AG04450 (cell line): ENCODE results near the gene EPB41L2. TPM values are rescaled to one million over a fixed set of nuclear protein-coding genes. Genes with fewer than 3 reads are reported as not detected.

Source experiments
- CTCF ChIA-PET: fragments of 300-600, 350-600 bp; formaldehyde crosslinking; extraction: SDS; loops from one replicate; lab custom pipeline; 2022; ENCODE audit warnings: antibody characterized with exemption, inconsistent platforms; lab: Charles Lee
- POLR2A ChIA-PET: fragments of 350-600 bp; formaldehyde crosslinking; extraction: SDS; loops from one replicate; lab custom pipeline; 2021; ENCODE audit warnings: antibody characterized with exemption, inconsistent platforms; lab: Yijun Ruan, JAX
- DNase-seq: peaks from one replicate; pipeline ENCODE4 v3.0.0-alpha.2; 2011; ENCODE audit warnings: low read depth, low spot score
- H3K27ac ChIP-seq: one replicate; pipeline ENCODE4 v1.5.1; 2012; ENCODE audit warnings: low read depth, low read length, control low read depth
- H3K27me3 ChIP-seq: one replicate; pipeline ENCODE4 v1.6.0; 2012; ENCODE audit warnings: low read length; ENCODE audit not compliant: control insufficient read depth, insufficient read depth
- H3K4me3 ChIP-seq: 2 replicates; pipeline ENCODE4 v1.5.1; 2011; ENCODE audit warnings: mild to moderate bottlenecking, low read depth, low read length, control low read depth
- H3K9me3 ChIP-seq: 2 replicates; pipeline ENCODE4 v1.5.1; 2012; ENCODE audit warnings: low read length; ENCODE audit not compliant: control insufficient read depth, insufficient read depth
- polyA plus RNA-seq: library from polyadenylated mRNA; depleted of rRNA; stranded (reverse); fragments of >200 nt; gene quantifications from 2 replicates; pipeline ENCODE4 v1.2.3, GENCODE V29; 2011
- TF ChIP-seq, protein P1 (sequence below): IDR thresholded peaks from 2 replicates; pipeline ENCODE4 v1.5.1; 2011; ENCODE audit warnings: low read depth, low read length, control low read depth, inconsistent platforms

The EPB41L2 gene
- polyA plus RNA-seq, 1 experiment = 165 TPM

DNA sequence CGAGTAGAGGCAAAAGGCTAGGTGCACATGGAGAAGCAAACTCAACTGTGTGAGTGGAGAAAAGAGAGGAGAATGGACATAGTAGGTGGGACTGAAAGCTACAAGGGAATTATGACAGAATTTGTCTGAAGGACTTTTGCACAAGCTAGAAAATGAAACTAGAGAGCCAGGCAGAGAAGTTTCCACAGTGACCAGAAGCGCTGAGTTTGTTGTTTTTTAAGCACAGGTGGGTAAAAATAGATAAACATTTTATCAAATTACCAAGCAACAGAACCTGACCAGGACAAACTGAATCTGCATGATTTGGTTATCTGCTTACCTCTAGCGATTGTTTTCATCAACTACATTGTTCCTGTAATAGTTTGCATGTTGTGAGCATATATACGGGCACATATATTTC, 197.3 kb downstream of the EPB41L2 start:
- TF ChIP-seq, protein P1, sequence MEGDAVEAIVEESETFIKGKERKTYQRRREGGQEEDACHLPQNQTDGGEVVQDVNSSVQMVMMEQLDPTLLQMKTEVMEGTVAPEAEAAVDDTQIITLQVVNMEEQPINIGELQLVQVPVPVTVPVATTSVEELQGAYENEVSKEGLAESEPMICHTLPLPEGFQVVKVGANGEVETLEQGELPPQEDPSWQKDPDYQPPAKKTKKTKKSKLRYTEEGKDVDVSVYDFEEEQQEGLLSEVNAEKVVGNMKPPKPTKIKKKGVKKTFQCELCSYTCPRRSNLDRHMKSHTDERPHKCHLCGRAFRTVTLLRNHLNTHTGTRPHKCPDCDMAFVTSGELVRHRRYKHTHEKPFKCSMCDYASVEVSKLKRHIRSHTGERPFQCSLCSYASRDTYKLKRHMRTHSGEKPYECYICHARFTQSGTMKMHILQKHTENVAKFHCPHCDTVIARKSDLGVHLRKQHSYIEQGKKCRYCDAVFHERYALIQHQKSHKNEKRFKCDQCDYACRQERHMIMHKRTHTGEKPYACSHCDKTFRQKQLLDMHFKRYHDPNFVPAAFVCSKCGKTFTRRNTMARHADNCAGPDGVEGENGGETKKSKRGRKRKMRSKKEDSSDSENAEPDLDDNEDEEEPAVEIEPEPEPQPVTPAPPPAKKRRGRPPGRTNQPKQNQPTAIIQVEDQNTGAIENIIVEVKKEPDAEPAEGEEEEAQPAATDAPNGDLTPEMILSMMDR = no peak
- DNase-seq = no peak
- no peak overlapping the region for H3K4me3 ChIP-seq
- ChIA-PET CTCF (interaction anchor here (1.1 kb wide), 1 partner anchor 317 kb away, joined by 3 read pairs; no protein-coding TSS in a partner anchor), POLR2A (no interaction called here)
- H3K27me3 ChIP-seq = no peaks in the 10 kb centered on the region
- no peaks in the 10 kb centered on the region for H3K9me3 ChIP-seq
- H3K27ac ChIP-seq = no peak overlapping the region

DNA sequence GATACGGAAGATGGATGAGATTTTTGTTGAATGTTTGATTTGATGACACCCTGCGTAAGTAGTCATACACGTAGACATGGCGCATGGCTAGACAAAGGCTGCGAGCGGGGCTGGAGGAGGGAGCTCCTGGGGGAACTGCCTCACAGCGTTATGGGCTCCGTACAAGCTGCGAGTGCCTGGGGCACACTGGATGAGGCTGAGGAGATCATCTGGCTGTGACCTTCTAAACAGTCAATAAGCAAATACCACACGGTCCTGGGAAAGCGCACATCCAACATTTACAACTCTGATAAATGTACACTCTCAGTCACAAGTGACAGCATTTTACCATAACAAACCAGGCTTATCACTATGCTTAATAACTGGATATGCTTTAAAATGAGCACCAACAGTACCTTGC, 198.7 kb downstream of the EPB41L2 start:
- TF ChIP-seq, protein P1 = no peak
- Histone ChIP-seq H3K27me3 (no peaks in the 10 kb centered on the region), H3K9me3 (no peaks in the 10 kb centered on the region), H3K27ac (no peak overlapping the region), H3K4me3 (no peak overlapping the region)
- POLR2A ChIA-PET = no interaction called here
- no peak for DNase-seq
- CTCF ChIA-PET = interaction anchor here (1.1 to 4.2 kb wide), 2 partner anchors 8 to 22 kb away, joined by 3 to 18 read pairs; no protein-coding TSS in a partner anchor

DNA sequence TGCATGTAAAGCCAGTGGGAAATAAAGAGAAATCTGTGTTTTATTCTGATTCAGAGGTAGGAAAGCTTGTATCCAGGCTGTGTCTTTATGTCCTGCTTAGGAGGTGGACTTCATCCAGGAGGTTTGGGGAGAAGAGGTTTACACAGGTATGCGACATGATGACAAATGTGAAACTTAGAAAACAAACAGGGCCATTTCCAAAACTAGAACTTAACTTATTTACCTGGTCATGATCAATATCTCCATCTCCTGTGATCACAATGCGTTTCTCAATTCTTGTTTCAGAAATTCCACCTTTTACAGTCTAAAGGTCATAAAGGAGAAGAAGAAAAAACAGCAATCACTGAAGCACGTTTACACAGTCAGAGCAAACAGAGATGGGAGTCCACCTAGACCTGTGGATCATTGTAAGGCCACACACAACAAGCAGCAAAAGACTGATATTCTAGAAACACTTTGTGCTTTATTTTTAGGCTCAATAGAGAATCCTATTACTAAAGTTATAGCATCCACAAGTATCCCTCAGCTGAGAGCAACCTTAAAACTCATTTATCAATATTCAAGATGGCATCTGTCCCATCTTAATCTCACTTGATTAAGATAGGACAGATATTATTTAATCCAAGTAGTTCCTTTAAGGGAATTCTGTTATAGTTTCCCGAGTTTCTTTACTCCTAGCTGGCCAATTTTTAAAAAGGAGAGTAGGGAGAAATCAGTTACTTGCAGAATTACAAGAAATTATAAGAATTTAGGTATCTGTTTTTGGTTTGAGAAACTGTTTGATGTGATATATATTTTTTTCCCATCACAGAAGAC, 199.4 kb downstream of the EPB41L2 start:
- ChIA-PET POLR2A (no interaction called here), CTCF (interaction anchor here (1.3 to 4.2 kb wide), 3 partner anchors 9 to 543 kb away, joined by 3 to 18 read pairs (median 4); no protein-coding TSS in a partner anchor)

DNA sequence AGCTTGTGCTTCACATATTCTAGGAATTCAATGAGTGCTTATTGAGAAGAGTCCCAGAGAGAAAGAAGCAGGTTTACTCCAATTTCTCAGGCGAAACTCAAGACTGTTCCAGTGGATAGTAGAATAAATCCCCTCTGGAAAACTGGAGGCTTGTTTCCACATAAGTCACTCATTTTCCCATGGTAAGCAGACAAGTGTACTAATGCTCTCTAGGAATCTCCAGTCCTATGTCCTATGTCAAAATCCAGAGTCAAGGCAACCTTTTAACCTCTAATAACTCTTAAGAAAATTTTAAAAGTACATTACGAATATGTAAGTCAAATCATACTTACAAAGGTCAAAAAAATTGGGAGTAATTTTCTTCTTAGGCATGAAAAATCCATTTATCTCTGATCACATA, 200.7 kb downstream of the EPB41L2 start:
- no peak for DNase-seq
- Histone ChIP-seq H3K9me3 (no peaks in the 10 kb centered on the region), H3K27ac (no peak overlapping the region), H3K4me3 (no peak overlapping the region), H3K27me3 (no peaks in the 10 kb centered on the region)
- TF ChIP-seq, protein P1 = no peak
- POLR2A ChIA-PET = no interaction called here
- CTCF ChIA-PET = interaction anchor here (1.3 to 4.2 kb wide), 3 partner anchors 10 to 541 kb away, joined by 3 to 18 read pairs (median 4); no protein-coding TSS in a partner anchor

More for the DNA sequence above, 199.4 kb downstream of the EPB41L2 start:
- Histone ChIP-seq H3K27ac (no peak overlapping the region), H3K9me3 (no peaks in the 10 kb centered on the region), H3K4me3 (no peak overlapping the region), H3K27me3 (no peaks in the 10 kb centered on the region)
- DNase-seq = no peak
- TF ChIP-seq, protein P1 = no peak

DNA sequence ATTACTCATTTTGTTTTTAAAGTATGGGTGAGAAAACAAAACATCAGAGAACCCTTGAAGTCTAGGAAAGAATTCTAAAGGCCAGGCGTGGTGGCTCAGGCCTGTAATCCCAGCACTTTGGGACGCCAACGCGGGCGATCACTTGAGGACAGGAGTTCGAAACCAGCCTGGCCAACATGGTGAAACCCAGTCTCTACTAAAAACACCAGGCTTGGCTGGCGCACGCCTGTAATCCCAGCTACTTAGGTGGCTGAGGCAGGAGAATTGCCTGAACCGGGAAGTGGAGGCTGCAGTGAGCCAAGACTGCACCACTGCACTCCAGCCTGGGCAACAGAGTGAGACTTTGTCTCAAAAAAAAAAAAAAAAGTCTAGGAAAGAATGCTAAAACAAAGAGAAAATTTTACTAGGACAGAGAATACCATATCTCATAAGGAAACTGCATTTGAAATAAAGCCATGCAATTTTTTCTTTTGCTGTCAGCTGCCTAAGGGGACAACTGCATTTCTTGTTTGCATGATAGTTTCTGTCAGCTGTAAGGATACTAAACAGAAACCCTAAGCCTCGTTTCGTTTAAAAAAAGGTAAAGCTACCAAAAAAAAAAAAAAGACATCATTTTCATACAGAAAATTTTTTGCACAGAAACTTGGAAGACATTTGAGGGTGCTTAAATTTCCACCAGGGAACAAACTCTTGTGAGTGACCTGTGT, 203.7 kb downstream of the EPB41L2 start:
- Histone ChIP-seq H3K4me3 (no peak overlapping the region), H3K9me3 (no peaks in the 10 kb centered on the region), H3K27me3 (no peaks in the 10 kb centered on the region), H3K27ac (no peak overlapping the region)
- TF ChIP-seq, protein P1 = no peak
- ChIA-PET POLR2A (no interaction called here), CTCF (interaction anchor here (0.7 to 1.4 kb wide), 3 partner anchors 26 to 812 kb away, joined by 3 to 4 read pairs (median 4); no protein-coding TSS in a partner anchor)
- no peak for DNase-seq
